Stimulated activated naive B cell treated with anti-CD40 and anti-IgM and Interleukin-4, amounts not matched to agents 10 μg/mL and 1 μg/mL and 100 μg/mL, for 72 hours (primary cell): ENCODE data around the gene TECR.
"Not testable (repeated sequence)": the region's sequence is repeated elsewhere in the genome, so short reads cannot be mapped to it uniquely, and the experiment has no call there.

ENCODE experiments used
- ATAC-seq, 2 donors: fragments of 150-1000 bp; cut with Tn5 transposase; replicated peaks; 2 replicates each; pipeline ENCODE4 v1.10.0; 2021; ENCODE audit warnings: moderate library complexity in 1 of 2
- DNase-seq: peaks from one replicate; pipeline ENCODE4 v3.0.0; 2021
- H3K27ac Mint-ChIP-seq: one replicate; pipeline ENCODE4 v1.8.0; 2022; ENCODE audit warnings: mild to moderate bottlenecking, mixed read lengths
- H3K27me3 Mint-ChIP-seq, 2 donors: one replicate each; pipeline ENCODE4 v1.8.0; 2022; ENCODE audit warnings: mixed read lengths in 2 of 2
- H3K36me3 Mint-ChIP-seq, 2 donors: one replicate each; pipeline ENCODE4 v1.8.0; 2022; ENCODE audit warnings: mixed read lengths in 2 of 2, mild to moderate bottlenecking in 1 of 2
- H3K4me1 Mint-ChIP-seq, 2 donors: one replicate each; pipeline ENCODE4 v1.8.0; 2022; ENCODE audit warnings: mixed read lengths in 2 of 2, mild to moderate bottlenecking in 1 of 2
- H3K4me3 Mint-ChIP-seq, 2 donors: one replicate each; pipeline ENCODE4 v1.8.0; 2022; ENCODE audit warnings: mild to moderate bottlenecking in 2 of 2, mixed read lengths in 2 of 2, moderate library complexity in 1 of 2
- H3K9me3 Mint-ChIP-seq, 2 donors: one replicate each; pipeline ENCODE4 v1.8.0; 2022; ENCODE audit warnings: mixed read lengths in 2 of 2, mild to moderate bottlenecking in 1 of 2

The TECR gene

DNA sequence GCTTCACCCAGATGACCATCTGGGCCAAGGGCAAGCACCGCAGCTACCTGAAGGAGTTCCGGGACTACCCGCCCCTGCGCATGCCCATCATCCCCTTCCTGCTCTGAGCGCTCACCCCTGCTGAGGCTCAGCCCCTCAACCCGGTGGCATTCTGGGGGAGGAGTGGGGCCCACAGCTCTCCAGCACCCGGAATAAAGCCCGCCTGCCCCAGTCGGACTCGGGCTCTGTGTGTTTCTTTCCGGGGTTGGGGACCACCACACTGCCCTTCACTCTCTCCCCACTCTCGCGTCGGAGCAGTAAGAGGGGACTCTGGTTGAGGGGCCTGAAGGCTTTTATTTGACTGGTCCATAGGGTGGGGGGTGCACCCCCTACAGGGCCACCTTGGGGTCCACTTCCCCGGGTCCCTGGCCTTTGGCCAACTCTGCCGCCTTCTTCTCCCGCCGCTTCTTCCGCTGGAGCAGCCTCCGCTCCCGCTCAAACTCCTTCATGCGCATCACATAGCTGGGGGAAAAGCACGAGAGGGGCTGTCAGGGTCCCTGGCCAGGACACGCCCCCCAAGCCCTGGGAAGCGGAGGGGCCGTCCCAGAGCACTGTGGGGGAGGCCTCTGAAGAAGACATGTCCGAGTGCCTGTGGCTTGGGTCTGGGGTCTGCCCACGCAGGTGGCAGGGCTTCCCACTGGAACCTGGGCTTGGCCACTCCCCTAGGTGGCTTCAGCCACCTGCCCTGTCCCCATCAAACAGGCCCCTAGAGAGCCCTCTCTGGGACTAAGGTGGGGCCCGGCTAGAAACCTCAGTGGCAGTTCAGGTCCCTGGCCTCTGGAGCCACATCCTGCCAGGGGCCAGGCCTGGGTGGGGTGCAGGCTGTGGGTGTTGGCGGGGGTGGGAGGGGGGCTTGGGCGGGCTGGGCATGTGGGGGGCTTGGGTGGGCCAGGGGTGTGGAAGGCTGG, 36.6 kb downstream of the TECR start:
- peaks cover 35 to 66% of the 10 kb centered on the region in 2 donors for H3K4me1 Mint-ChIP-seq
- H3K27me3 Mint-ChIP-seq: no peaks in the 10 kb centered on the region
- ATAC-seq (no peak), DNase-seq (no peak)
- H3K9me3 Mint-ChIP-seq: no peaks in the 10 kb centered on the region
- H3K4me3 Mint-ChIP-seq: no peak overlapping the region
- no peak overlapping the region for H3K27ac Mint-ChIP-seq
- peaks cover 30 to 43% of the 10 kb centered on the region in 2 donors for H3K36me3 Mint-ChIP-seq

DNA sequence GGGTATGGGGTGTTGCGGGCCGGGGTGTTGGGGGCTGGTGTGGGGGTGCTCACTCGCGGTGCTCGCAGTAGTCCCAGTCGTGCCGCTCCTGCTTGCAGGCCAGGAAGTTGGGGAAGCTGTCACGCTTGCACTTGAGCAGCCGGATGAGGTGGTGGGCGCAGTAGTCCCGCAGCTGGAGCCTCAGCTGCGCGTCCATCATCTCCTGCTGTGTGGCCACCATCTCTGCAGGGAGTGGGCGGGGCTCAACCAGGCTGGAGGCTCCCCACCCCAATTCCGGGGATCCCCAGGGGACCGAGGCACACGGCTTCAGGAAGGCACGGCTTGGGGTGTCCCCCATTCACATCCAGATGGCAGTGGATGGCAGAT, 37.3 kb downstream of the TECR start:
- H3K4me1 Mint-ChIP-seq: peaks cover 37 to 68% of the 10 kb centered on the region in 2 donors
- no peak for DNase-seq

DNA sequence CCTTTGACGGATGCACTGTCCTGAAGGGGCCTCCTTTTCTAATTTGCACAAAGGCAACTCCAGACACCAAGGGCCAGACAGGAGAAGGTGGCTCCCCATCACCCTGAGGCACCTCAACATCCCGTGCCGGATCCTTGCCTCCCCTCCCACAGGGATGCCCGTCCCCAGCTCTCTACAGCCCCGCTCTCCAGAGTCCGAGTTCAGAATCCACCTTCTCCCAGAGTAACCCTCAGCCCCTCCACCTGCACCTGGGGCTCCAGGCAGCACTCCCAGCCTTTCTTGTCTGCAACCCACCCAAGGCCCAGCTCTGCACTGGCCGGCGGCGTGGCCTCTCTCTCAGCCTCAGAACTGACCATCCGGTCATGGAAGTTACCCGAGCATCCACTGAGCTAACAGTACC, 37.7 kb downstream of the TECR start:
- Mint-ChIP-seq H3K9me3 (no peaks in the 10 kb centered on the region), H3K4me1 (peaks cover 34 to 67% of the 10 kb centered on the region in 2 donors), H3K27me3 (no peaks in the 10 kb centered on the region), H3K36me3 (peaks cover 34 to 46% of the 10 kb centered on the region in 2 donors), H3K4me3 (no peak overlapping the region), H3K27ac (peak overlapping the region; percentile 86)
- ATAC-seq (no peak), DNase-seq (no peak)

More for the DNA sequence above, 37.3 kb downstream of the TECR start:
- H3K4me3 Mint-ChIP-seq: no peak overlapping the region
- H3K27ac Mint-ChIP-seq: no peak overlapping the region
- H3K27me3 Mint-ChIP-seq: no peaks in the 10 kb centered on the region
- peaks cover 32 to 46% of the 10 kb centered on the region in 2 donors for H3K36me3 Mint-ChIP-seq
- no peaks in the 10 kb centered on the region for H3K9me3 Mint-ChIP-seq
- no peak for ATAC-seq

DNA sequence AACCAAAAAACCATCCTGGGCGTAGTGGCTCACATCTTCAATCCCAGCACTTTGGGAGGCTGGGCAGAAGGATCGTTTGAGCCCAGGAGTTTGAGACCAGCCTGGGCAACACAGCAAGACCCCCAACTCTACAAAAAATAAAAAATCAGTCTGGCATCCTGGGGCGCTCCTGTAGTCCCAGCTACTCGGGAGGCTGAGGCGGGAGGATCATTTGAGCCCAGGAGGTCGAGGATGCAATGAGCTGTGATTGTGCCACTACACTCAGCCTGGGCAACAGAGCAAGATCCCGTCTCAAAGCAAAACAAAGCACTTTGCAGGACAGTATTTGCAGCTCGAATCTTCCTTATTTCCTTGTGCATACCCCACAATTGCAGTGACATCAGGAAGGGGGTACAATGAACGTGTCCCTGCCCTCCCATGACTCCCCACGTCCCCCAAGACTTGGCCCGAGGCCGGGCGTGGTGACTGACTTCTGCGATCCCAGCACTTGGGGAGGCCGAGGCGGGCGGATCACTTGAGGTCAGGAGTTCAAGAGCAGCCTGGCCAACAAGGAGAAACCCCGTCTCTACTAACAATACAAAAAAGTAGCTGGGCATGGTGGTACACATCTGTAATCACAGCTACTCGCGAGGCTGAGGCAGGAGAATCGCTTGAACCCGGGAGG, 41.6 kb downstream of the TECR start:
- H3K4me3 Mint-ChIP-seq: peak overlapping the region; percentile 98
- H3K36me3 Mint-ChIP-seq: peaks cover 20 to 26% of the 10 kb centered on the region in 2 donors
- ATAC-seq (no peak), DNase-seq (no peak)
- no peaks in the 10 kb centered on the region for H3K27me3 Mint-ChIP-seq
- no peaks in the 10 kb centered on the region for H3K9me3 Mint-ChIP-seq
- H3K27ac Mint-ChIP-seq: peak overlapping the region; percentile 9
- H3K4me1 Mint-ChIP-seq: peaks cover 40 to 76% of the 10 kb centered on the region in 2 donors

DNA sequence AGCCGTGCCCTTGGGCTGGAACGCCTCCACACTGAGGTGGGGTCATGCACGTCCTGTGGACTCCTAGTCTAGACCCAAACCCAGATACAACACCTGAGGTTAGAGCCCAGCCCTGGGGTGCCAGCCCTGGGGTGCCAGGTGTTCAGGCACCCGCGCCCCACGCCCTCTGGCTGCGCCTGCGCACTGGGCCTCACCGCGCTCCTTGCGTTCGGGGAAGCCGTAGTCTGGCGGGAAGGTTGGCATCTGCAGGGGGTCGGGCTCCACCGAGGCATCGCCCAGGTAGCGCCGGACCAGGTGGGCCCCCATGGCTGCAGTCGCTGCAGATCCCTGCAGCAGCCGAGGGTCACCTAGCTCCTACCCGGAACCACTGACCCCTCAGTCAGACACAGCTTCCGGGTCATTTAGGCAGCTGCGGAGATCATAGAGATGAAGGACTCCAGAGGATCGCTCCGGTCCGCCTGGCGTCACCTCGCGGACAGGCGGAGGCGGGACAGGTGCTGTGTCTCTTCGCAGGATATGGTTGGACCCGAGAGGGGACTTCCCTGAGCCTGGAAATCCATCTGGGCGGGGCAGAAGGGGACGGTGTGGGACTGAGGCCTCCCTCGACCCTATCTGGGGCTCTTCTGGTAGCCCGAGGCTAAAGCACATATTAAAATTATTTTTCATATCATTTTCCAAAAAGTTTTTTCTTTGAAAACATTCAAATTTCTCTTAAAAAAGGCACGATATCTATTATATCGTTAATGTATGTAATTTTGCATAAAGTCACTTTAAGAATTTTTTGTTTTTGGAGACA, 42.5 kb downstream of the TECR start, which contains the start of gene NDUFB7:
Gene NDUFB7, minus strand, starts transcription at position 372 of the 796 bp plus-strand sequence. Its CDS starts 66 bp downstream, at position 306.
- H3K4me1 Mint-ChIP-seq: peaks cover 43 to 85% of the 10 kb centered on the region in 2 donors
- ATAC-seq (peak; percentile 87 to 89), DNase-seq (peak; percentile 92)
- peak within 1 kb of the TSS; percentile 96 for H3K27ac Mint-ChIP-seq
- no peaks in the 10 kb centered on the region for H3K27me3 Mint-ChIP-seq
- peak within 1 kb of the TSS; percentile 98 for H3K4me3 Mint-ChIP-seq
- H3K9me3 Mint-ChIP-seq: no peaks in the 10 kb centered on the region
- peaks cover 20 to 23% of the 10 kb centered on the region in 2 donors for H3K36me3 Mint-ChIP-seq

DNA sequence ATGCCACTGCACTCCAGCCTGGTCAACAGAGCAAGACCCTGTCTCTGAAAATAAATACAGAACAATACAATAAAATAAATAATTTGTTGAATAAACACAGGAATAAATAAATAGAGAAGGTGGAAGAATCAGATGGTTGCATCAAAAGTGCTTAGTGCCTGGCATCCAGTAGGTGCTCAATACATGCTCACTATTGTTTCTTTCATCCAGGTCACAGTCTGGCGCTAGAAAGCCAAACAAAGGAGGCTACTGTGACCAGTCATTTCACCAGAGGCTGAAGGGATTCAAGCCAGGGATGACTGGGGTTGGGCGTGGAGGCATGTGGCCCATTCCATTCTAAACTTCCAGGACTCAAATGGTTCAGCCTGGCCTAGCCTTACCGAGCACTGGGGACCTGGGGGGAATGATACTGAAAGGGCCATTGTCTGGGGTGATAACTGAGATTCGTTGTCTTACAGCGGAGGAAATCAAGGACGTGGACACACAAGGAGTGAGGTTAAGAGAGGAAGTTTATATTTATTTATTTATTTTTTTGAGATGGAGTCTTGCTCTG, 46.1 kb downstream of the TECR start:
- ATAC-seq: no peak
- Mint-ChIP-seq H3K4me3 (no peak overlapping the region), H3K36me3 (peaks cover 5 to 9% of the 10 kb centered on the region in 2 donors), H3K27ac (no peak overlapping the region), H3K9me3 (peaks cover under 1 to 2% of the 10 kb centered on the region in 2 donors), H3K4me1 (peaks cover 45 to 78% of the 10 kb centered on the region in 2 donors), H3K27me3 (no peaks in the 10 kb centered on the region)
- DNase-seq: no peak

DNA sequence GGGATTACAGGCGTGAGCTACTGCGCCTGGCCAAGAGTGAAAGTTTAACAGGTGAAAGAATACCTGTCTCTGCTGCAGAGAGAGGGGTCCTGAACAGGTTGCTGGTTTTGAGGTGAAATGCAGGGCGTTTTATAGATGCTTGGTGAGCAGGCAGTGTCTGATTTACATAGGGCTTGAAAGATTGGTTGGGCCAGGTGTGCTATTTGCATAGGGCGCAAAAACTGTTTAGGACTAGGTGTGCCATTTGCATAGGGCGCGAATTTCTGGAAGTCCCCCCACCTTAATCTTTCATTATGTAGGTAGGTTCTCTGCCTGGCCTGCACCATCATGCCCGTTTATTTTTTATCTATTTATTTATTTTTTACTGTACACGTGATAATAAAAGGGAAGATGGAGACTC, 47.0 kb downstream of the TECR start:
- Mint-ChIP-seq H3K9me3 (peaks cover 3 to 5% of the 10 kb centered on the region in 2 donors), H3K27me3 (no peaks in the 10 kb centered on the region), H3K4me1 (peaks cover 42 to 78% of the 10 kb centered on the region in 2 donors), H3K36me3 (peaks cover 6 to 12% of the 10 kb centered on the region in 2 donors), H3K27ac (peak overlapping the region; percentile 80), H3K4me3 (no peak overlapping the region)
- DNase-seq (no peak), ATAC-seq (no peak)

DNA sequence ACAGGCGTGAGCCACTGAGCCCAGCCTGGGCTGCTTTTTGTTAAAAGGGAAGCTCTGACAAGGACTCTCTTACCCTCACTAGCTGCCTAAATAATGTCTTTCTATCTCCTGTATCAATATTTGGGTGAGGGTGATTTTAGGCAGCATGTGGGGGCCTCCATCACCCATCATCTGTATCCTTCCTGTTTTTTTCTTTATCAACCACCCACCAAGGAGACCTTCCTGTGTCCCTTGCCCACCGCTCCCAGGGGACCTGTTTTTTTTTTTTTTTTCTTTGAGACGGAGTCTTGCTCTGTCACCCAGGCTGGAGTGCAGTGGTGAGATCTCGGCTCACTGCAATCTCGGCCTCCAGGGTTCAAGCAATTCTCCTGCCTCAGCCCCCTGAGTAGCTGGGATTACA, 47.9 kb downstream of the TECR start:
- Mint-ChIP-seq H3K4me3 (peak overlapping the region; percentile 69 to 71), H3K4me1 (peaks cover 41 to 82% of the 10 kb centered on the region in 2 donors), H3K36me3 (peaks cover 2 to 8% of the 10 kb centered on the region in 2 donors), H3K27me3 (no peaks in the 10 kb centered on the region), H3K27ac (peak overlapping the region; percentile 97), H3K9me3 (peaks cover 3 to 5% of the 10 kb centered on the region in 2 donors)
- ATAC-seq (peak; percentile 16 to 28), DNase-seq (peak; percentile 61)

DNA sequence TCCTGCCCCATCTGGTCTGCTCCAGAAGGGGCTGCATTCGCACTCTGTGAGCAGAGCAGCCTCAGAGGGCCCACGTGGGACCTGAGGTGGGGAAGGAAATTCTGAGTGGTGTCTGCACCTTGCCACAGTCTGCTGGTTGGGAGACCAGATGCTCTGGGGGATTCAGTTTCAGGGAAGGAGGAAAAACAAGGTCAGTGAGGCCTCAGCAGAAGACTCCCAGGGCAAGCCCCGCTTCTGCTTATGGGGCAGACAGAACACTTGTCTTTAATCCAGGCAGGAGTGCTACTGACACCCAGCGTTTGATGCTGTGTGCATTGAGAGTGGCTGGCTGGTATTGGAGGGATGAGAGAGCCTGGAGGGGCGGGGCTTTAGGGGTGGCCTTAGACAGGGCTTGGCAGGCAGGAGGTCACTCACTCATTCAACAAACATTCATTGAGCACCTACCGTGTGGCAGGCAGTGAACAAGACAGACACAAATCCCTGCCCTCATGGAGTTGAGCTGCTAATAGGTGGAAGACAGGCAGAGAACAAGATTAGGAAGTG, 48.6 kb downstream of the TECR start:
- Mint-ChIP-seq H3K4me1 (peaks cover 44 to 87% of the 10 kb centered on the region in 2 donors), H3K36me3 (peaks cover 3 to 11% of the 10 kb centered on the region in 2 donors), H3K9me3 (peaks cover 3 to 5% of the 10 kb centered on the region in 2 donors), H3K27me3 (no peaks in the 10 kb centered on the region), H3K4me3 (peak overlapping the region; percentile 69 to 71), H3K27ac (peak overlapping the region; percentile 97)
- DNase-seq (peak; percentile 90), ATAC-seq (peak; percentile 73 to 75)

DNA sequence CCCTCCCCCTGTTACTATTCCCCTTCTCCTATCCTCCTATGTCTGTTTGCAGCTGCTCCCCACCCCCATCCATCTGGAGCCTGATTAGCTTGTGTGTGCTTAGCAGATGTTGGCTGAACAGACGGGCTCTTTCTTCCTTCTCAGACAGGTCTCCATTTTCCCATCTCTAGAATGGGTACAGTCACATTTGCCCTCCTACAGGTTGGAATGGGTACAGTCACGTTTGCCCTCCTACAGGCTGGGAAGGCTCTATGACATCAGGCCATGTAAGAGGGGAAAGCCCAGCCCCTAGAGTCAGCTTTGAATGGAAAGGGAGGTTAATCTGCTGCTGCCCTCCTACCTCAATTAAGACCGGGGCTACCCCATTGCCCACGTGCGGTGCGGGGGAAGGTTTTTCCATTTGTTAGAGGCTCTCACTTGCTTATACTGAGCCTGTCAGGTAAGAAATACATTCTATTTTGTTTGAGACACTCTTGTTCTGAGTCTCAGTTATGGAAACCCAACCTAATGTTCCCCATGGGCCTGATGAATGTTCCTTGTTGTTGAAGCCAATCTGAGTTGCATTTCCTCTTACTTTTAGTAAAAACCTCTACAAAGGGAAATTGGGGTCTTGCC, 51.3 kb downstream of the TECR start:
- Mint-ChIP-seq H3K4me1 (peaks cover 34 to 66% of the 10 kb centered on the region in 2 donors), H3K9me3 (peaks cover 3 to 5% of the 10 kb centered on the region in 2 donors), H3K4me3 (peak overlapping the region; percentile 28 to 70), H3K27me3 (no peaks in the 10 kb centered on the region), H3K27ac (peak overlapping the region; percentile 97), H3K36me3 (peaks cover 22 to 29% of the 10 kb centered on the region in 2 donors)
- DNase-seq (peak; percentile 90), ATAC-seq (peak; percentile 42)

DNA sequence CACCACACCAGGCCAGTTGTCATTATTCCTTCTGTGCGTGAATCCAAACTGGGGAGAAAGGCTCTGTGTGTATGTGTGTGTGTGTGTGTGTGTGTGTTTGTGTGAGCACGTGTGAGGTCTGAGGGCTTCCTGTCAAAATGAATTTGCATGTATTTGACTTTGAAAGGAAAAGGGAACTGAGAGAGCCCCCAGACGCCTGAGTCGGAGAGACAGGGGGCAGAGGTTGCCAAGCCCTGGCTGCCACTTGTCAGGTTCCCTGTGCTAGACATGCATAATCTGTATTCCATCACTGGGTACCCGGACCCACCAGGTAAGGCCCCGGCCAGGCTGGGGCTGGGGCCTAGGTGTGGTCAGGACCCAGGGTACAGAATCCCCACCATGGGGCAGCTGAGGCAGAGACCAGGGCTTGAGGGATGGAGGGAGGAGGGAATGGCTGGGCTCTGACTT, 53.5 kb downstream of the TECR start, which contains the start of gene CLEC17A:
Gene CLEC17A, plus strand, starts transcription at position 191 of the 447 bp plus-strand sequence. Its CDS starts 77 bp downstream, at position 268.
- Mint-ChIP-seq H3K4me3 (peak within 1 kb of the TSS; percentile 94 to 97), H3K4me1 (peaks cover 39 to 64% of the 10 kb centered on the region in 2 donors), H3K9me3 (peaks cover 3 to 5% of the 10 kb centered on the region in 2 donors), H3K27ac (peak within 1 kb of the TSS; percentile 98), H3K36me3 (peaks cover 37 to 43% of the 10 kb centered on the region in 2 donors), H3K27me3 (no peaks in the 10 kb centered on the region)
- peak; percentile 41 to 48 for ATAC-seq
- peak; percentile 82 for DNase-seq

DNA sequence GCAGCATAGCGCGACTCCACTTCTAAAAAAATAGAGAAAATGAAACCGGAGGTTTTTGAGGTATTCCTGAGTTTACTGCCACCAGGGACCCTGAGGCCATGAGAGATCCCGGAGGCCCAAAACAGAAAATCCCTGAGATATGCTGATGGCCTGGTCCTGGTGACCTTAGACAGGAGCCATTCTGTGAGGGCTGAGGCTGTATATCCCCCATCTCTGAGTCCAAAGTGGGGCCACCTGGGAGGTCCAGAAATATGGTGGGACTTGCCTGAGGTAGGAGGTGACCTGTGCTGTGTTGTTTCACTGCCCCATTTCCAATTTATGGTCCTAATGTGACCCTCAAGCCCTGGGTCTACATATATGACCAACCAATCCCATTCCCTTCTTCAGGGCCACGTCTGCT, 55.0 kb downstream of the TECR start:
- H3K4me3 Mint-ChIP-seq: peak overlapping the region; percentile 94 to 97

DNA sequence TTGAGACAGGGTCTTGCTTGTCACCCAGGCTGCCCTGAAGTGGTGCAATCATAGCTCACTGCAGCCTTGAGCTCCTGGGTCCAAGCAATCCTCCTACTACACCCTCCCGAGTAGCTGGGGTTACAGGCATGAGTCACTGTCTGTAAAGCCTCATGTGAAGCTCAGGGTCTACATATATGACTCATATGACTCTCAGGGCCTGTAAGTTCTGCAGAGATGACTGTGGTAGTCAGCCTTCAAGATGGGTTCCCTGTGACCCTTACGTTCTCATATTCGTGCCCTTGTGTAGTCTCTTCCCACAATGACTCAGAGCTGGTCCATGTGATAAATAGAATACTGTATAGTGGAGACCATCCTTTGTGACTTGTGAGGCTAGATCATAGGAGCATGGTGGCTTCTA, 55.8 kb downstream of the TECR start:
- peaks cover 44 to 53% of the 10 kb centered on the region in 2 donors for H3K36me3 Mint-ChIP-seq
- ATAC-seq (peak; percentile 82 to 83), DNase-seq (peak; percentile 77)
- H3K4me3 Mint-ChIP-seq: peak overlapping the region; percentile 94 to 97
- peak overlapping the region; percentile 98 for H3K27ac Mint-ChIP-seq
- H3K27me3 Mint-ChIP-seq, H3K9me3 Mint-ChIP-seq: not testable (repeated sequence)
- H3K4me1 Mint-ChIP-seq: peaks cover 37 to 64% of the 10 kb centered on the region in 2 donors

More for the DNA sequence above, 55.0 kb downstream of the TECR start:
- not testable (repeated sequence) for ATAC-seq, H3K9me3 Mint-ChIP-seq, DNase-seq, H3K27me3 Mint-ChIP-seq
- Mint-ChIP-seq H3K4me1 (peaks cover 41 to 68% of the 10 kb centered on the region in 2 donors), H3K36me3 (peaks cover 44 to 53% of the 10 kb centered on the region in 2 donors), H3K27ac (peak overlapping the region; percentile 98)
